Vagina (tissue), 2 donors: Measurements from ENCODE around the gene C1QTNF5.

Source experiments
- CTCF ChIP-seq, 3 experiments: fragments of 450-650 bp in 2 of 3; fragments of 200-600 bp in 1 of 3; sonication (generic) in 1 of 3; IDR thresholded peaks; one replicate each; pipeline ENCODE4 v1.5.1; 2017 to 2019; ENCODE audit warnings: antibody characterized with exemption in 3 of 3, mild to moderate bottlenecking in 2 of 3, moderate library complexity in 2 of 3
- POLR2A ChIP-seq, 2 donors: fragments of 450-650 bp; IDR thresholded peaks; one replicate each; pipeline ENCODE4 v1.6.1; 2017; ENCODE audit warnings: antibody characterized with exemption in 2 of 2, mild to moderate bottlenecking in 2 of 2, moderate library complexity in 2 of 2
- POLR2AphosphoS5 ChIP-seq, 2 donors: sonication (generic); formaldehyde crosslinking; IDR thresholded peaks; one replicate each; pipeline ENCODE4 v1.9.0; 2017; ENCODE audit warnings: antibody characterized with exemption in 2 of 2, mild to moderate bottlenecking in 2 of 2, low read depth in 1 of 2; ENCODE audit not compliant: insufficient read depth in 1 of 2

DNA sequence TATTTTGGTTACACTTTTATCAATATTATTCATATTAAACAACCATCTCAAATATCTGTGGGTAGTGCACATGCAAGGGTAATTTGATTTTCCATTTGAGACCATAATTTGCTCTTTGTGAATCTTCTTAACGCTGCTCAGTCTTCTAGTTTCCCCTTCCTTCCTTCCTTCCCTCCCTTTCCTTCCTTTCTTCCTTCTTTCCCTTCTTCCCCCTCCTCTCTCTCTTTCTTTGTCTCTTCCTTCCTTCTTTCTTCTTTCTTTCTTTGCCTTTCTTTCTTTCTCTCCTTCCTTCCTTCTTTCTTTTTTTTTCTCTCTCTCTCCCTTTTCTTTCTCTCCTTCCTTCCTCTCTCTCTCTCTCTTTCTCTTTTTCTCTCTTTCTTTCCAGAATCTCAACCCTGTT is 10.4 kb downstream of the C1QTNF5 start:
- TF ChIP-seq POLR2AphosphoS5 (IDR thresholded peaks at IDR 0.05; ENCODE audit: insufficient read depth in 1 of 2, low read depth in 1 of 2) (no peak), CTCF (IDR thresholded peaks at IDR 0.05) (no peak), POLR2A (IDR thresholded peaks at IDR 0.05) (no peak)
